ENCODE results near the gene BCL11A. TPM values are rescaled to one million over a fixed set of nuclear protein-coding genes. Genes with fewer than 3 reads are reported as not detected.
A peak's percentile ranks its signal among the peaks of the same experiment; 100 is the strongest.

Gene BCL11A
- total RNA-seq, 3 donors from 2014 or later (not counting 1 experiment from before 2014, with no cell fraction given), result 2.6 to 3.5 (median 3.0) TPM

GRCh38 chr2:60567096-60567495 is 13.6 kb upstream of the BCL11A start:
- Mint-ChIP-seq H3K9me3 (no peaks in the 10 kb centered on the region), H3K4me1 (peaks cover 5 to 6% of the 10 kb centered on the region in 2 donors), H3K36me3 (no peaks in the 10 kb centered on the region), H3K27me3 (ENCODE audit: low read depth in 2 of 2) (peaks cover 29 to 32% of the 10 kb centered on the region in 2 donors), H3K27ac (no peak overlapping the region), H3K4me3 (no peak overlapping the region)
- Histone ChIP-seq H3K27ac (ENCODE audit: low read length) (no peak overlapping the region), H3K9me3 (ENCODE audit: control insufficient read depth, insufficient read depth, low read length) (no peaks in the 10 kb centered on the region), H3K27me3 (ENCODE audit: control insufficient read depth, insufficient read depth, low read length) (peaks cover 40% of the 10 kb centered on the region), H3K4me1 (ENCODE audit: control insufficient read depth, insufficient read depth, low read length) (peaks cover 10% of the 10 kb centered on the region), H3K4me3 (ENCODE audit: low read length) (no peak overlapping the region), H3K36me3 (ENCODE audit: control insufficient read depth, insufficient read depth, low read length) (no peaks in the 10 kb centered on the region)
- ATAC-seq (no peak), DNase-seq (no peak)
- WGBS (ENCODE audit: insufficient coverage), result 100% methylated on average over 3 of the region's 4 CpGs
- no peak for TF ChIP-seq CTCF (IDR thresholded peaks at IDR 0.05)
- intact Hi-C loops (cut with micrococcal nuclease), result no loop called here

GRCh38 chr2:60565472-60565871 is 12.0 kb upstream of the BCL11A start:
- no peaks in the 10 kb centered on the region for H3K9me3 Mint-ChIP-seq
- peaks cover 34 to 45% of the 10 kb centered on the region in 2 donors for H3K27me3 Mint-ChIP-seq (ENCODE audit: low read depth in 2 of 2)
- H3K36me3 ChIP-seq (ENCODE audit: control insufficient read depth, insufficient read depth, low read length), result no peaks in the 10 kb centered on the region
- H3K27ac ChIP-seq (ENCODE audit: low read length), result no peak overlapping the region
- ATAC-seq (no peak), DNase-seq (peak in 1 of 2 donors; percentile 27)
- H3K9me3 ChIP-seq (ENCODE audit: control insufficient read depth, insufficient read depth, low read length), result no peaks in the 10 kb centered on the region
- H3K27ac Mint-ChIP-seq, result no peak overlapping the region
- H3K27me3 ChIP-seq (ENCODE audit: control insufficient read depth, insufficient read depth, low read length), result peaks cover 29% of the 10 kb centered on the region
- H3K4me1 Mint-ChIP-seq, result peaks cover 5 to 6% of the 10 kb centered on the region in 2 donors
- no peak overlapping the region for H3K4me3 ChIP-seq (ENCODE audit: low read length)
- H3K36me3 Mint-ChIP-seq, result no peaks in the 10 kb centered on the region
- no peak for TF ChIP-seq CTCF (IDR thresholded peaks at IDR 0.05)
- WGBS (ENCODE audit: insufficient coverage), result no CpG with 5 or more reads among the region's 3 CpGs
- peaks cover 10% of the 10 kb centered on the region for H3K4me1 ChIP-seq (ENCODE audit: control insufficient read depth, insufficient read depth, low read length)
- H3K4me3 Mint-ChIP-seq, result no peak overlapping the region
- intact Hi-C loops (cut with micrococcal nuclease), result no loop called here

- Histone ChIP-seq H3K4me1 (ENCODE audit: control insufficient read depth, insufficient read depth, low read length) (peaks cover 12% of the 10 kb centered on the region), H3K4me3 (ENCODE audit: low read length) (no peak overlapping the region), H3K27ac (ENCODE audit: low read length) (no peak overlapping the region), H3K36me3 (ENCODE audit: control insufficient read depth, insufficient read depth, low read length) (no peaks in the 10 kb centered on the region), H3K9me3 (ENCODE audit: control insufficient read depth, insufficient read depth, low read length) (no peaks in the 10 kb centered on the region), H3K27me3 (ENCODE audit: control insufficient read depth, insufficient read depth, low read length) (peaks cover 32% of the 10 kb centered on the region)
- no peak for TF ChIP-seq CTCF (IDR thresholded peaks at IDR 0.05)
- Mint-ChIP-seq H3K27ac (no peak overlapping the region), H3K9me3 (no peaks in the 10 kb centered on the region), H3K4me1 (peaks cover 13% of the 10 kb centered on the region in 2 donors), H3K36me3 (no peaks in the 10 kb centered on the region), H3K4me3 (no peak overlapping the region), H3K27me3 (ENCODE audit: low read depth in 2 of 2) (peaks cover 47 to 83% of the 10 kb centered on the region in 2 donors)
- WGBS (ENCODE audit: insufficient coverage), result 71% methylated on average over 5 of the region's 5 CpGs
- DNase-seq (peak in 1 of 2 donors; percentile 60), ATAC-seq (peak; percentile 49 to 60 (median 58))
- intact Hi-C loops (cut with micrococcal nuclease), result no loop called here
Observed at GRCh38 chr2:60560734-60561644, 7.5 kb upstream of the BCL11A start.
